AG09309 (cell line): ENCODE results near the gene ARID5B.

Source experiments
- DNase-seq: peaks from one replicate; pipeline ENCODE4 v3.0.0-alpha.2; 2010; ENCODE audit warnings: low read depth
- H3K4me3 ChIP-seq: 2 replicates; pipeline ENCODE4 v1.5.1; 2011; ENCODE audit warnings: mild to moderate bottlenecking, low read depth, low read length, moderate library complexity; ENCODE audit not compliant: control insufficient read depth
- TF ChIP-seq, protein P1 (sequence below): IDR thresholded peaks from 2 replicates; pipeline ENCODE4 v1.5.1; 2011; ENCODE audit warnings: mild to moderate bottlenecking, low read depth, low read length, inconsistent platforms; ENCODE audit not compliant: insufficient read depth, control insufficient read depth; ENCODE audit errors: missing control alignments

Gene ARID5B

DNA sequence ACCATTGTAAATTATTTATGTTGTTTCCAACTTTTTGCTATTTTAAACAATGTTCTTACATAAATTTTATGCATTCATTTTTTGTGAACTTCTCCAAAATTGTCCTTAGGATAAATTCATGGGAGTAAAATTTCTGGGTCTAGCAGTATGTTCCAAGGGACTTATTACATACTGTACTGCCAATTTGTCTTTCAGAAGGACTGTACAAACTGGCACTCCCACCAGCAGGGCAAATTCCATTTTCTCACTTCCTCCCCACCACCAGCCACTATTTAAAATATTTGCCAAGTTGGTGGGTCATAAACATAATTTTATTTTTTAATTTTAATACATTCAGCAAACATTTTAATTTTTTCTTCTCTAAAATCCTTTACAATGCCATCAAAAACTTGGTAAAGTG lies 13.7 kb upstream of the ARID5B start:
- H3K4me3 ChIP-seq, result no peak overlapping the region
- TF ChIP-seq, protein P1, sequence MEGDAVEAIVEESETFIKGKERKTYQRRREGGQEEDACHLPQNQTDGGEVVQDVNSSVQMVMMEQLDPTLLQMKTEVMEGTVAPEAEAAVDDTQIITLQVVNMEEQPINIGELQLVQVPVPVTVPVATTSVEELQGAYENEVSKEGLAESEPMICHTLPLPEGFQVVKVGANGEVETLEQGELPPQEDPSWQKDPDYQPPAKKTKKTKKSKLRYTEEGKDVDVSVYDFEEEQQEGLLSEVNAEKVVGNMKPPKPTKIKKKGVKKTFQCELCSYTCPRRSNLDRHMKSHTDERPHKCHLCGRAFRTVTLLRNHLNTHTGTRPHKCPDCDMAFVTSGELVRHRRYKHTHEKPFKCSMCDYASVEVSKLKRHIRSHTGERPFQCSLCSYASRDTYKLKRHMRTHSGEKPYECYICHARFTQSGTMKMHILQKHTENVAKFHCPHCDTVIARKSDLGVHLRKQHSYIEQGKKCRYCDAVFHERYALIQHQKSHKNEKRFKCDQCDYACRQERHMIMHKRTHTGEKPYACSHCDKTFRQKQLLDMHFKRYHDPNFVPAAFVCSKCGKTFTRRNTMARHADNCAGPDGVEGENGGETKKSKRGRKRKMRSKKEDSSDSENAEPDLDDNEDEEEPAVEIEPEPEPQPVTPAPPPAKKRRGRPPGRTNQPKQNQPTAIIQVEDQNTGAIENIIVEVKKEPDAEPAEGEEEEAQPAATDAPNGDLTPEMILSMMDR, result no peak
- DNase-seq, result no peak

DNA sequence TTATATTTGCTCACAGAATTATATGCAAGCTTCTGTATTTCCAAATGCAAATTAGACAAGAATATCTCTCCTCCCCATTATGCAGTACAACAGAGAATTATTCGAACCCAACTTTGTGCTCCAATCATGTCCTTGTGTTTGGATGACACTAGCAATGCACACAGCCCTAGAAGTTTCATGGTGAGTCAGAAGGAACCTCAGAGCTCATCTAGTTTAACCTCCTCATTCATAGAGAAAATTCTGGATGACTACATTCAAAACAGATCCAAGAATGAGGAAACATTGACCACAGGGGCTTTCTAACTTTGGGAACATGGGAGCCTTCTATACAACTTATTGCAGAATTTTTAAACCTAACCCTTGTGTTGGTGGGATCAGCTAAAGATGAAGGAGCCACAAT lies 12.8 kb upstream of the ARID5B start:
- TF ChIP-seq, protein P1, result no peak
- H3K4me3 ChIP-seq, result no peak overlapping the region
- DNase-seq, result no peak

DNA sequence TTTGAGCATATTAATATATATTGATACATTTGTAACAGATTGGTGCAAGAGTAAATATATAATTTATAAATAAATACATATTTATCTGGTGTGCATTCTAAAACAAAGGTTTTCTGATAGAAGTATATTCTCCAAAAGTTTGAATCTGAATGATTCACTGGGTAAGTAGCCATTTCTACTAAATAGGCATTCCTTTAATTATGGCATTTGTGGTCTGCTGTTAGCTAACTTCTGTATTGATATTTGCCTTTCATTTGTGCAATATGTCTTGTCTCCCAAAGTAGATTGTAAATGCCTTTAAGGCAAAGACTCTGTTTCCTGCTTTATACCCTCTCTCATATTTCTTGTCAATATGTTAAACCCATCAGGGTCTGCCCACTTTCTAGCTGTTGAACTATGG lies 11.1 kb upstream of the ARID5B start:
- no peak for DNase-seq

DNA sequence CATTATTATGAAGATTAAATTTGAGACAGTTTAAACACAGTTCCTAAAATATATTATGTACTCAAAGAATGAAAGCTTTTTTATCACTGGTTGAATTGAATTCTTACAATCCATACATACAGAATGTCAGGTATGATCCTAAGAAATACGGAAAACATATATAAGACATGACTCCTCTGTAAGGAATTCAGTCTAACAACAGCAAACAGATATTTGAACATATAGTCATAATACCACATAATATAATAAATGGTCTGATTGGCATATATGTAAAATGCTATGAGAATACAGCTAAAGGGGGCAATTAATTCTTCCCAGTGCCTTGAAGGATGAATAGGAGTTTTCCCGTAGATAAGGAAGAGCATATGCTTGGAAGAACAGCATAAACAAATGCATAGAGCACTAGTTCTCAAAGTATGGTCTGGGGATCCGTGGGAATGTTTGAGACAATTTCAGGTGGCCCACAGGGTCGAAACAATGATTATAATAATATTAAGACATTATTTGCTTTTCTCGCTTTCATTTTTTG lies 10.6 kb upstream of the ARID5B start:
- DNase-seq, result no peak
- H3K4me3 ChIP-seq, result no peak overlapping the region
- TF ChIP-seq, protein P1, result no peak

More for the DNA sequence above, 11.1 kb upstream of the ARID5B start:
- H3K4me3 ChIP-seq, result no peak overlapping the region
- TF ChIP-seq, protein P1, result no peak

DNA sequence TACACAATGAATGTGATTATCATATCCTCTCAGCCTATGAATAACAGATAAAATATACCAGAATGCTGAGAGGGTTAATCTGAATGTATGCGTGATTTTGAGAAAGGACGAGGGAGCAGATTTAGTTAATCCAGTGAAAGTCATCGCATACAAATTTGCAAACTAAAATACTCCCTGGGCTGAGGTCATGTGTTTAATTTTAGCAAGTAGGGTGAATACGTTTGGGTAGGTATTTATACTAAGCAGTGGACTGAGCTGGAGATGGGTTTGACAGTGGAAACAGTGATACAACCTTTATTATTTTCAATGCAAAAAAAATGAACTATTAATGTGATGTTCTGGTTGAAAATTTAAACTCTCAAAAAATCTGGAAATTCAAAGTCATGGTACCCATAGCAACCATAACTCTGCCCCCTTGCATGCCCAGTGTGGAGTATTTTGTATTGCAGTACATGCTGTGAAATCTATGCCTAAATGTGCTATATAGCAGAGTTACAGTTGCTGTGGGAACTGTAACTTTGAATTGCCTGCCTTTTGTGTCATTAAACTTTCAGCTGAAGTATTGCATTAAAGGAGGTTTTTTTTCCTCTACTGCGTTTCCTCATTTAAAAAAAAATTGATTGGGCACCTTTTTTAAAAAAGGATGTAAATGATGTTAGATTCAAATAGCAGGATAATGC lies 9.5 kb upstream of the ARID5B start:
- no peak overlapping the region for H3K4me3 ChIP-seq
- DNase-seq, result no peak
- TF ChIP-seq, protein P1, result no peak

DNA sequence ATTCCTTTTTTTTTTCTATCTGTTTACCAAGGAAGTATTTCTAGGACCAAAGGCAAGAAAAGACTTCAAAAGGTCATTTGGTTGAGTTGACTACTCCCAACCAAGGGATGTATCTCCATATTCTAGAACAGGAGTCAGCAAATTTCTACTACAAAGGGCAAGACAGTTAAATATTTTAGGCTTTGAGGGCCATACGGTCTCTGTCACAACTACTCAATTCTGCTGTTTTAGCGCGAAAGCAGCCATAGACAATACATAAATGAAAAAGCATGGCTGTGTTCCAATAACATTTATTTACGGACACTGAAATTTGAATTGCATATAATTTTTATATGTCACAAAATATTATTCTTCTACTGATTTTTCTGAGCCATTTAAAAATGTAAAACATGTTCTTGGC lies 8.5 kb upstream of the ARID5B start:
- H3K4me3 ChIP-seq, result no peak overlapping the region
- TF ChIP-seq, protein P1, result no peak
- no peak for DNase-seq
